ES-I3 (cell line): Measurements from ENCODE around the gene BRF1.

Source experiments
- H3K36me3 ChIP-seq: 2 replicates; pipeline ENCODE4 v1.6.1; 2013; ENCODE audit warnings: mild to moderate bottlenecking, low read length, control low read depth, moderate library complexity; ENCODE audit not compliant: insufficient read depth
- H3K4me1 ChIP-seq: 2 replicates; pipeline ENCODE4 v1.6.1; 2013; ENCODE audit warnings: mild to moderate bottlenecking, control low read depth, low read length; ENCODE audit not compliant: insufficient read depth
- H3K9ac ChIP-seq: 2 replicates; pipeline ENCODE4 v1.6.1; 2013; ENCODE audit warnings: low read depth, mild to moderate bottlenecking, low read length, moderate library complexity
- H3K9me3 ChIP-seq: 2 replicates; pipeline ENCODE4 v1.6.1; 2013; ENCODE audit warnings: mild to moderate bottlenecking, low read length, moderate library complexity; ENCODE audit not compliant: control insufficient read depth, insufficient read depth

BRF1 gene

GRCh38 chr14:105256292-105256960 is 44.4 kb downstream of the BRF1 start:
- Histone ChIP-seq H3K36me3 (no peaks in the 10 kb centered on the region), H3K9ac (no peak overlapping the region), H3K4me1 (no peaks in the 10 kb centered on the region), H3K9me3 (no peaks in the 10 kb centered on the region)

GRCh38 chr14:105255021-105255507 is 45.7 kb downstream of the BRF1 start:
- Histone ChIP-seq H3K9me3 (no peaks in the 10 kb centered on the region), H3K9ac (no peak overlapping the region), H3K36me3 (no peaks in the 10 kb centered on the region), H3K4me1 (no peaks in the 10 kb centered on the region)

DNA sequence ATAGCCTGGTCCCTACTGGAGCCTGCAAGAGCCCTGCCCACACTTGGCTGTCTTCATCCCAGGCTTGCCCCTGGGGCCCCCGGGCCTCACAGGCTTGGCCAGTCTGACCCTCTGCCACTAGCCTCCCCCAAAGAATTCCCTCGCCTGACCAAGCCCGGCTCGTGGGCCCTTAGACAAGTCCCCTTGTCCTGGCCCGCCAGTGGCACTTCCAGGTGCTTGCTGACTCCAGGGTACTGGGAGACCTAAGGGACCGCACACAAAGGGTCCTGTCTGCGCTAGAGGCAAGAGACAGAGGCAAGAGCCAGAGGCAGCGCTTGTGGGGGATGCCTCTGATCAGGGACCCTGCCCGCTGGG is 47.5 kb downstream of the BRF1 start:
- Histone ChIP-seq H3K9me3 (no peaks in the 10 kb centered on the region), H3K36me3 (no peaks in the 10 kb centered on the region), H3K4me1 (no peaks in the 10 kb centered on the region), H3K9ac (no peak overlapping the region)

- Histone ChIP-seq H3K9ac (no peak overlapping the region), H3K9me3 (no peaks in the 10 kb centered on the region), H3K4me1 (no peaks in the 10 kb centered on the region), H3K36me3 (no peaks in the 10 kb centered on the region)
These were observed 48.1 kb downstream of the BRF1 start for GRCh38 chr14:105252552-105253328.

- no peaks in the 10 kb centered on the region for H3K4me1 ChIP-seq
- H3K36me3 ChIP-seq, result no peaks in the 10 kb centered on the region
These were observed 48.9 kb downstream of the BRF1 start for GRCh38 chr14:105251920-105252319.

DNA sequence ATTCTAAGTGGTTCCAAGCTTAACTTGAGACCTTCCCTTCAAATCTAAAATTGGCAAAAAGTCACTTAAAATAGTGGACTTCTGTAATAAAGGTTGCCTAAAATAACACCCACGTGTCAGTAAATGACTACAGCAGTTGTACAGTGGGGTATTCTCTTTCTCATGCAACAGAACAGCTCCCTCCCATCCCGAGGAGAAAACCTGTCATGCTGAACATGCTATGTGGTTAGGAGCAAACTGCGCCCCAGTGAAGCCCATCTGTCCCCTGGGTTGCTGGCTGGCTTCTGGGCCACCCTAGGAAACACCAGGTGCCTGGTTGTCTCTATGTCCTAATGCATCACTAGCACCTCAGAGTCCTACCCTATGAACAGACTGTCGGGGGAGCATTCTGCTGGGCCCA is 49.8 kb downstream of the BRF1 start:
- Histone ChIP-seq H3K4me1 (no peaks in the 10 kb centered on the region), H3K9me3 (no peaks in the 10 kb centered on the region), H3K9ac (no peak overlapping the region), H3K36me3 (no peaks in the 10 kb centered on the region)

More at GRCh38 chr14:105251920-105252319, 48.9 kb downstream of the BRF1 start:
- Histone ChIP-seq H3K9ac (no peak overlapping the region), H3K9me3 (no peaks in the 10 kb centered on the region)

DNA sequence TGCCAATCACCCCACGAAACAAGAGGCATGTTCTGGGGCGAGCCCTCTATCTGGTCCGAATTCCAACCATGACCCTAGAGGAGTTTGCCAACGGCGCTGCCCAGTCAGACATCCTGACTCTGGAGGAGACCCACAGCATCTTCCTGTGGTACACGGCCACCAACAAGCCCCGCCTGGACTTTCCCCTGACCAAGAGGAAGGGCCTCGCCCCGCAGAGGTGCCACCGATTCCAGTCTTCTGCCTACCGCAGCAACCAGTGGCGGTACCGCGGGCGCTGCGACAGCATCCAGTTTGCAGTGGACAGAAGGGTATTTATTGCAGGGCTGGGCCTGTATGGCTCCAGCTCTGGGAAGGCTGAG is 50.8 kb downstream of the BRF1 start:
- Histone ChIP-seq H3K9me3 (no peaks in the 10 kb centered on the region), H3K36me3 (no peaks in the 10 kb centered on the region), H3K9ac (no peak overlapping the region), H3K4me1 (no peaks in the 10 kb centered on the region)

DNA sequence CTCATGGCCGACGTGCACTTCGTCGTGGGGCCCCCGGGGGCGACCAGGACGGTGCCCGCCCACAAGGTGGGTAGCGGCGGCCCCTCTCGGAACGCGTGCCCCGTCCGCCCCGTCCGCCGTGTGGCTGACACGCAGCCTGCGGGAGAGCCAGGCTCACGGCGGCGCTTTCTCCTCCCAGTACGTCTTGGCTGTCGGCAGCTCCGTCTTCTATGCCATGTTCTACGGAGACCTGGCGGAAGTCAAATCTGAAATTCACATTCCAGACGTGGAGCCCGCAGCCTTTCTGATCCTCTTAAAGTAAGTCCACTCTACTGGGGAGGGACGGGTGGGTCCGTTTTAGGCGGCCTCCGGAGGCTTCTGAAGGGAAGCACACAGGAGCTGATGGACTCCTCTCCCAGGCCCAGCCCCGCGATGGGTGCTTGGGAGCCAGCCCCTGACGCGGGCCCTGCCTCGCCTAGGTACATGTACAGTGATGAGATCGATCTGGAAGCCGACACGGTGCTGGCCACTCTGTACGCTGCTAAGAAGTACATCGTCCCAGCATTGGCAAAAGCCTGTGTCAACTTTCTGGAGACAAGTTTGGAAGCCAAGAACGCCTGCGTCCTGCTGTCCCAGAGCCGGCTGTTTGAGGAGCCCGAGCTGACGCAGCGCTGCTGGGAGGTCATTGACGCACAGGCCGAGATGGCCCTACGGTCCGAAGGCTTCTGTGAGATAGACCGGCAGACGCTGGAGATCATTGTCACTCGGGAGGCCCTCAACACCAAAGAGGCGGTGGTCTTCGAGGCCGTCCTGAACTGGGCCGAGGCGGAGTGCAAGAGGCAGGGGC is 51.4 kb downstream of the BRF1 start:
- no peaks in the 10 kb centered on the region for H3K36me3 ChIP-seq
- no peaks in the 10 kb centered on the region for H3K4me1 ChIP-seq
- H3K9me3 ChIP-seq, result no peaks in the 10 kb centered on the region
- H3K9ac ChIP-seq, result peak overlapping the region; percentile 28; the same call in 1 of the 2 replicates

DNA sequence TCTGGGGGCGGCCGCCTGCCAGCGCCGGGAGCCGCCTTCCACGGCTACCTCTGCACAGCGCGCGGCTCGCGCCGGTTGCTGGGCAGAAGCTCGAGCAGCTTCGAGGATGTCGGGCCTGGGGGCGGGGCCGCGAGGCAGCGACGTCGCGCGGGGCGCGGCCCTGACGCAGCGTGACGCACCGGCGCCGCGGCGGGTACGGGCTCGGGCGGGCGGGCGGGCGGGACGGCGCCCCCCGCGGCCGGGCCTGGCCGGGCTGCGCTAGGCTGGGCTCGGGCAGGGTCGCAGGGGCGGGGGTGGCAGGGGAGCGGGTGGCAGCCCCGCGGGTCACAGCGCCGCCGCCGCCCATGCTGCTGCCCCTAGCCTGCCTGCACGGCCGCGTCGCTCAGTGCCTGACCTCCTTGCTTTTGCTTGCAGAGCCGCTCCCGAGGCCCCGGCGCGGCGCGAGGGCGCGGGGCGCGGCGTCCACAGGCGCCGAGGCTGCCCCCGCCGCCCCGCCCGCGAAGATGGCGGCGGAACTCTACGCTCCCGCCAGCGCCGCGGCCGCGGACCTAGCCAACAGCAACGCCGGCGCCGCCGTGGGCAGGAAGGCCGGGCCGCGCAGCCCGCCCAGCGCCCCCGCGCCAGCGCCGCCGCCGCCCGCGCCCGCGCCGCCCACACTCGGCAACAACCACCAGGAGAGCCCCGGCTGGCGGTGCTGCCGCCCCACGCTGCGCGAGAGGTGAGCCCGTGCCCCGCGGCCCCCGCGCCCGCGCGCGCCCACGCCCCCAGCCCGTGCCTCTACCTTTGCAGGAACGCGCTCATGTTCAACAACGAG is 52.2 kb downstream of the BRF1 start, which contains the start of gene BTBD6:
TSS of gene BTBD6 (plus strand) at position 166 of the 814 bp plus-strand sequence. CDS start at position 345, 179 bp downstream.
- H3K9ac ChIP-seq, result peak within 1 kb of the TSS; percentile 67
- no peaks in the 10 kb centered on the region for H3K4me1 ChIP-seq
- H3K9me3 ChIP-seq, result no peaks in the 10 kb centered on the region
- H3K36me3 ChIP-seq, result no peaks in the 10 kb centered on the region

DNA sequence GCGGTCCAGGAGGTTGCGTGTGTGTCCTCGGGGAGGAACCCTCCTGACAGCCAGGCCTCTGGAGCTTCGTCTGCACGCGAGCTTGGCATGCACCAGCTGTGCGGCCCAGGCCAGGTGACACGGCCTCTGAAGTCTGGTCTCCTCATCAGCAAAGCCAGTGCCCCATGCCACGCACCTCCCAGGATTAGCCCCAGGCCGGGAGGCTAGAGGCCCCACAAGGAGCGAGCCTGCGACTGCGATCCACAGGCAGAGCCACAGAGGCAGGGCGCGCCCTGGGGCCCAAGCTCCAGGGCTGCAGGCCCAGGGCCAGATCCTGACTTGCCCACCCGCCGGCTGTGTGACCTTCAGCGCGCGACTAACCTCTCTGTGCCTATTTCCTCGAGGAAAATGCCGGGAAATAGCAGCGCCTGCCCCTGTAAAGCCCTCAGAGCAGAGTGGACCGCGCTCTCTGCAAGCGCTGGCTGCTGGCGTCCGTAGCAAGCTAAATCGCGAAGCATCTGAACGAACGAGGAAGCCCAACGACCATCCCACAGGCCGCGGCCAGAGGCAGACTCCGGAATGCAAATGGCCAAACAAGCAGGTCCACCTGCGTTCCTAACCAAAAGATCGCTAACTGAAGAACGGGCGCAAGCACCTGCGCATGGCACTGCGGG is 53.0 kb downstream of the BRF1 start:
- Histone ChIP-seq H3K4me1 (no peaks in the 10 kb centered on the region), H3K9me3 (no peaks in the 10 kb centered on the region), H3K36me3 (no peaks in the 10 kb centered on the region), H3K9ac (peak overlapping the region; percentile 67)

GRCh38 chr14:105247026-105247425 is 53.8 kb downstream of the BRF1 start:
- H3K9ac ChIP-seq, result no peak overlapping the region
- no peaks in the 10 kb centered on the region for H3K4me1 ChIP-seq
- H3K36me3 ChIP-seq, result no peaks in the 10 kb centered on the region
- H3K9me3 ChIP-seq, result no peaks in the 10 kb centered on the region

- H3K9ac ChIP-seq, result no peak overlapping the region
- H3K4me1 ChIP-seq, result no peaks in the 10 kb centered on the region
- no peaks in the 10 kb centered on the region for H3K36me3 ChIP-seq
- H3K9me3 ChIP-seq, result no peaks in the 10 kb centered on the region
These were observed 56.5 kb downstream of the BRF1 start for GRCh38 chr14:105244334-105244733.

GRCh38 chr14:105241641-105242040 is 59.2 kb downstream of the BRF1 start:
- H3K9ac ChIP-seq, result no peak overlapping the region
- no peaks in the 10 kb centered on the region for H3K36me3 ChIP-seq
- no peaks in the 10 kb centered on the region for H3K4me1 ChIP-seq
- H3K9me3 ChIP-seq, result no peaks in the 10 kb centered on the region
